ENCODE data around the gene C16orf78. TPM values are rescaled to one million over a fixed set of nuclear protein-coding genes. Genes with fewer than 3 reads are reported as not detected.

Gene C16orf78
- polyA plus RNA-seq, 6 donors from 2014 or later = not detected

DNA sequence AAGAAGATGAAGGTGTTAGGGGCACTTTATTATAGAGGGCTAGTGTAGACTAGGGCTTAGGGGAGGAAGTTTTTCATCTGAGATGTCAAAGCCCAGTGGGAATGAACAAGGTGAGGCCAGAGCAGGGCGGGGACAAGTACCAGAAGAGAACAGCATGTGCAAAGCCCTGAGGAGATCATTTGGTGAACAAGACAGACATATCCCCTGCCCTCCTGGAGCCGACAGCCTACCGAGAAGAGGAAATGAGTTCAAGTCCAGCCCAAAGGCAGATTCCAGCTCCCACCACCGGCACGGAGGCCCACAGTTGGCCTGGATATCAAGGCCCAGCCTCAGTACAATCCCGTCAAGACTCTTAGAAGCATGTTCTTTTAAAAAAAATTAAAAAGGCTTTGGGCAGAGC is 61.1 kb downstream of the C16orf78 start:
- DNase-seq = no peak
- peaks cover 4 to 33% (median 12%) of the 10 kb centered on the region in 3 donors for H3K27me3 Mint-ChIP-seq
- H3K4me1 Mint-ChIP-seq = no peaks in the 10 kb centered on the region
- H3K27ac Mint-ChIP-seq = no peak overlapping the region
- no peak for ATAC-seq (ENCODE audit: low read depth in 2 of 2)
- H3K9me3 Mint-ChIP-seq = peaks cover 0 to 3% (median 0%) of the 10 kb centered on the region in 7 donors
- no peak overlapping the region for H3K4me3 Mint-ChIP-seq
- H3K36me3 Mint-ChIP-seq = peaks cover 0 to 5% of the 10 kb centered on the region in 2 donors

DNA sequence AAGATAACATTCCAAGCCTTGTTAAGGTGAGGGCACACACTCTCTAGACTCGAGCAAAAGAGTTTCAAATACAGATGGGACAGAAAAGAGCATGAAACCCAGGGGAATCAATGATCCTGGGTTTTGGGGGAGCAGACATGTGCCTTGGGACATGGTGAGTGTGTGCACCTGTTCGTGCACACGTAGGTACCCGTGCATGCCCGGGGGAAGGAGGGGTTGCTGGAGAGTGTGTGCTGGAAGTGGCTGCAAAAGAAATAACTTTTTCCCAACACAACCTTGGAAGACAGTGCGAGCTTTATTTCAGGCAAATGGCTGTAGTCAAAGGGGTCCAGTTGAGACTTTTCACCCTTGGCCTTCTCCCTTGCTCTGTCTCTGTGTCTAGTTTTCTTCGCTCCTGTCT is 62.6 kb downstream of the C16orf78 start:
- H3K4me3 Mint-ChIP-seq = peak overlapping the region in 1 of 8 donors; percentile 22
- no peak for ATAC-seq (ENCODE audit: low read depth in 2 of 2)
- peaks cover 0 to 12% (median 12%) of the 10 kb centered on the region in 3 donors for H3K4me1 Mint-ChIP-seq
- peaks cover 4 to 29% (median 12%) of the 10 kb centered on the region in 3 donors for H3K27me3 Mint-ChIP-seq
- no peaks in the 10 kb centered on the region for H3K36me3 Mint-ChIP-seq
- DNase-seq = no peak
- H3K27ac Mint-ChIP-seq = no peak overlapping the region
- H3K9me3 Mint-ChIP-seq = no peaks in the 10 kb centered on the region

DNA sequence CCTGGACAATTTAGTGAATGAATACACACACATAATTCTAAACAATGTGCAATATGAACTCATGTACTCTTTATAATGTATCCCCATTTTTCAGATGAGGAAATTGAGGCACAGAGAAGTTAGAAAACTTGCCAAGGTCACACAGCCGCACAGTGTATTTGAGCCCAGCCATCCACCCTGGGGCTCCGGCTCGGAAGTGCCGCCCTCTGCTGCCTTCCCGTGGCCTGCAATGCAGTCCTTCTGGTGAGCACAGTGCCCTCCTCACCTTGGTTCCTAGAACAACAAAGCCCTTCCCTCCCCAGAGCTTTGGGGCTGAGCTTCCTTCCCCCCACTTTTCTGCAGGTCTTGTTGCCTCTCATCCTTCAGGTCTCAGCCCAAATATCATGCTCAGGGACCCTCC is 63.7 kb downstream of the C16orf78 start:
- Mint-ChIP-seq H3K4me1 (peaks cover 5 to 24% (median 22%) of the 10 kb centered on the region in 3 donors), H3K27ac (no peak overlapping the region), H3K9me3 (no peaks in the 10 kb centered on the region), H3K27me3 (peaks cover 4 to 26% (median 11%) of the 10 kb centered on the region in 3 donors), H3K4me3 (no peak overlapping the region), H3K36me3 (no peaks in the 10 kb centered on the region)
- DNase-seq (no peak), ATAC-seq (ENCODE audit: low read depth in 2 of 2) (no peak)

DNA sequence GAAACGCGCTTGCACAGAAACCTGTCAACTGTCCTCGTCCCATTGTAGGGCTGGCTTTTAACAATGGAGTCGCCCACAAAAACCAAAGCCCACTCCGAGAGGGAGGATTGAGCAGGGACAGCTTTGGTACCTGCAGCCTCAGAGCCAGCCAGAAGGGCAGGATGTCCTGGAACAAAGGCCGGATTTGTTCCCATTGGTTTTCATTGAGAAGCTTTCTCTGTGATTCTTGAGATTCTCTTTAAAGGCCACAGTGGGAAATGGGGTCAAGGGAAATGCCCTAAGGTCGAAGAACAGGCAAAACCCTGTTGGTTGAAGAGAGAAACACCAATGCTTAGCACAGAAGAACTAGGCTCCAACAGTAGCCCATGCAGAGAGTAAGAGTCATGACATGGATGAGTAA is 65.4 kb downstream of the C16orf78 start:
- H3K4me1 Mint-ChIP-seq = peaks cover 10 to 30% (median 28%) of the 10 kb centered on the region in 3 donors
- H3K27ac Mint-ChIP-seq = no peak overlapping the region
- no peaks in the 10 kb centered on the region for H3K36me3 Mint-ChIP-seq
- peaks cover 4 to 21% (median 6%) of the 10 kb centered on the region in 3 donors for H3K27me3 Mint-ChIP-seq
- no peaks in the 10 kb centered on the region for H3K9me3 Mint-ChIP-seq
- H3K4me3 Mint-ChIP-seq = peak overlapping the region in 1 of 8 donors; percentile 42
- no peak for ATAC-seq (ENCODE audit: low read depth in 2 of 2)
- no peak for DNase-seq

DNA sequence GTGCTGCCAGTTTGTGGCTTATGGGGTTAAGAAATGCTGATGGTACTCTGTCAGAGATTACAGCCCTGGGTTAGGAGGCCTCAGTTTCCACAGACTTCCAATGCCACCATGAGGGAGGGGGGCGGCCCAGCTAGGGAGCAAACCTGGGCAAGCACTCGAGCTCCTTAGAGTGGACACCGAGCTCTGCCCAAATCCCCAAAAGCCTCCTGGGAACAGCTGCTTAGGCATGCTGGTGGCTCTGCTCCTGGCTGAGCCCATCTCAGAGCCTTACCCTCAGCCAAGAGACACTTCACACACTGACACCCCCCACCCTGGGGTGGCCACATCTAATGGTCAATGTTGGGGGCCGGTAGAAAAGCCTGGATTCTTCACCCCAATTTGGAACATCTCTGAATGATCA is 66.1 kb downstream of the C16orf78 start:
- H3K27me3 Mint-ChIP-seq = peaks cover 4 to 17% (median 6%) of the 10 kb centered on the region in 3 donors
- no peaks in the 10 kb centered on the region for H3K36me3 Mint-ChIP-seq
- no peaks in the 10 kb centered on the region for H3K9me3 Mint-ChIP-seq
- ATAC-seq (ENCODE audit: low read depth in 2 of 2) (no peak), DNase-seq (no peak)
- peaks cover 10 to 30% (median 28%) of the 10 kb centered on the region in 3 donors for H3K4me1 Mint-ChIP-seq
- peak overlapping the region in 1 of 6 donors; percentile 6 for H3K27ac Mint-ChIP-seq
- peak overlapping the region in 1 of 8 donors; percentile 25 for H3K4me3 Mint-ChIP-seq

DNA sequence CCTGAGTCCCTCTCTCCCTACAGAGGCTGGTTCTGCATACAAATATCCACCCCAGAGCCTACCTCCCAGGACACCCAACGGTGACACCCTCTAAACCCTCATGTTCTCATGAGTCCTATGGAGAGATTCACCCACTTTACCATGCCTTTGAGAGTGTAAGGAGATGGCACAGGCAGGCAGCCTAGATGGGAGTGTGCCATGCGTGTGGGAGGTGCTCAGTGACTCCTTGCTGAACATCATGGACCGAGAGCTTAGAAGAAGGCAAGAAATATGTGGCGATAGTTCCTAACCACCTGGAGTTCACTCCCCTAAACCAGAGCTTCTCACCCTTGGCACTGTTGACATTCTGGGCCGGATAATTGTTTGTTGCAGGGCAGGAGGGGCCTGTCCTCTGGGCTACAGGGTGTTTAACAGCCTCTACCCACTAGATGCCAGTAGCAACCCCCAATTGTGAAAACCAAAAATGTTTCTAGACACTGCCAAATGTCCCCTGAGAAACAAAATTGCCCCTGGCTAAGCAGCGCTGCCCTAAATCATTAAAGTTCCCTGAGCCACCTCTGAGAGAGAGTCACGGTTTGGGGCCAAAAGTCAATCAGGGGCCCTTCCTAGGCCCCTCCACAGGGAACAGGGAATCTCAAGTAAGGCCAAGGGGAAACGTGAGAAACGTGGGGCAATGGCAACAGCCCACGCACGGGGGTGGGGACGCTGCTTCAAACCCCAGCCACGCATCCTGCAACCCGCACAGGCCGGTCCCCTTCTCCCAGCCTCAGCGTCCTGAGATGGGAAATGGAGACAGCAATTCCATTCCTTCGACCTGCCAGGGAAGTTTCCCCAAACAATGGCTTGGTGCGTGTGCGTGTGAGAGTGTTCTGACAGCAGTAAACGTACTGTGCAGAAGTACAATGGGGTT is 66.8 kb downstream of the C16orf78 start:
- no peaks in the 10 kb centered on the region for H3K9me3 Mint-ChIP-seq
- peak overlapping the region in 5 of 6 donors; percentile 16 to 87 (median 64) for H3K27ac Mint-ChIP-seq
- peaks cover 10 to 30% (median 28%) of the 10 kb centered on the region in 3 donors for H3K4me1 Mint-ChIP-seq
- DNase-seq (no peak), ATAC-seq (ENCODE audit: low read depth in 2 of 2) (no peak)
- peak overlapping the region in 6 of 8 donors; percentile 37 to 83 (median 66) for H3K4me3 Mint-ChIP-seq
- no peaks in the 10 kb centered on the region for H3K36me3 Mint-ChIP-seq
- H3K27me3 Mint-ChIP-seq = peaks cover 4 to 14% (median 6%) of the 10 kb centered on the region in 3 donors

DNA sequence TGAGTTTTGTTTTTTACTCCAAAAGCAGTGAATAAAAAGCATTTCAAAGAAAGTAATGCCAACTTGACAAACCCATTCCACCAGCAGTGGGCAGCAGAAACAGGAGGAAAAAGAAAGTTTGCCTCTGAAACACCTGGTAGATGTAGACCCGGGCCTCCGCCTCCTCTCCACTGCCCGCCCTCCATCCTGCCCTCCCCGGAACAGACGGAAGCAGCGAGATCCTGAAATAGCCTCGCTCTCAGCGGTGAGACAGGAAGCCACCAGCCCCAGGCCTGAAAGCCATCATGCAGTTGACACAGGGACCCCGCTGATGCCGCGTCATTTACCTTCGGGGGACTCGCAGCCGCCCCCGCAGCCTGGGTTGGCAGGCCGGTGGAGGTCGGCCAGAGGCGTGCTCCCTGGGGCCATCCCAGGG is 67.8 kb downstream of the C16orf78 start:
- no peaks in the 10 kb centered on the region for H3K36me3 Mint-ChIP-seq

DNA sequence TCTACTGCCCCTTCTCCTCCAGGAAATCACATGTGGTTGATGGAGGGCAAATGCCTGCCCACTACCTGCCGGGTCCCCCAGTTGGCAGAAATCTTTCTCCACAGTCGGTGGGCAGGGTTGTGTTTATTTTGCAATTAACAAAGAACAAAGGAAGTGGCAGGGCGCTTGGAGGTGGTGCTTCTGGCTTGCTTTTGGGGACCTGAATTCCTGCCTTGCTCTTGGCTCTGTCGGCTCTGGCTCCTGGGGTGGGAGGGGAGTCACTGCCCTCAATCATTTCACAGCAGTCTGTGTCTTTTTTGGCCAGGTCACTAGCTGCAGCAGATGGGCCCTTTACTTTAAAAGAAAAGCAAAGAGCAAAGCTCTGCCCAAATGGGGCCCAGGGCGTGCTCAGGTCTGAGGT is 69.2 kb downstream of the C16orf78 start:
- no peak for ATAC-seq (ENCODE audit: low read depth in 2 of 2)
- Mint-ChIP-seq H3K9me3 (no peaks in the 10 kb centered on the region), H3K27ac (peak overlapping the region in 4 of 6 donors; percentile 44 to 81 (median 60)), H3K4me3 (peak overlapping the region in 4 of 8 donors; percentile 17 to 78 (median 54)), H3K27me3 (no peaks in the 10 kb centered on the region), H3K36me3 (no peaks in the 10 kb centered on the region), H3K4me1 (peaks cover 10 to 30% (median 28%) of the 10 kb centered on the region in 3 donors)
- DNase-seq = no peak

More for the DNA sequence above, 67.8 kb downstream of the C16orf78 start:
- H3K9me3 Mint-ChIP-seq = no peaks in the 10 kb centered on the region
- H3K4me3 Mint-ChIP-seq = peak overlapping the region in 7 of 8 donors; percentile 64 to 87 (median 78)
- peaks cover 0 to 6% (median 3%) of the 10 kb centered on the region in 3 donors for H3K27me3 Mint-ChIP-seq
- peaks cover 10 to 30% (median 28%) of the 10 kb centered on the region in 3 donors for H3K4me1 Mint-ChIP-seq
- DNase-seq (peak; percentile 44), ATAC-seq (ENCODE audit: low read depth in 2 of 2) (peak; percentile 87 to 96)
- H3K27ac Mint-ChIP-seq = peak overlapping the region; percentile 31 to 91 (median 72)

DNA sequence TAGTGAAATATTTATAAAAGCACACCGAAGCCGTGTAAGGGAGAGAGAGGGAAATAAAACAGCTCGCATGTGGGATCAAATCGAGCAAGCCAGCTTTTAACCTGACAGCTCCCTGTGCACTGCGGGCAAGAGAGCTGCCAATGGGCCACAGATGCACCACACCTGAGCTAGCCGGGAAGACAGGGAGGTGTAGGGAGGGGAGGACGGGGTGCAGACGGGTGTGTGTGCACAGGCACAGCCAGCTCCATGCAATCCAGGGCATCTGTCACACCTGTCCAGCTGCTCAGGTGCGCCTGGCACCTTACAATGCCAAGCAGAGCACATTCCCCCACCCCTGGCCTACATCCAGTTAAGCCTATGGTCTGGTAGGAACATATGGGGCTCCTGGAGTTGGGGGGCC is 70.0 kb downstream of the C16orf78 start:
- H3K9me3 Mint-ChIP-seq = no peaks in the 10 kb centered on the region
- peak overlapping the region in 2 of 6 donors; percentile 40 to 60 for H3K27ac Mint-ChIP-seq
- H3K4me3 Mint-ChIP-seq = no peak overlapping the region

DNA sequence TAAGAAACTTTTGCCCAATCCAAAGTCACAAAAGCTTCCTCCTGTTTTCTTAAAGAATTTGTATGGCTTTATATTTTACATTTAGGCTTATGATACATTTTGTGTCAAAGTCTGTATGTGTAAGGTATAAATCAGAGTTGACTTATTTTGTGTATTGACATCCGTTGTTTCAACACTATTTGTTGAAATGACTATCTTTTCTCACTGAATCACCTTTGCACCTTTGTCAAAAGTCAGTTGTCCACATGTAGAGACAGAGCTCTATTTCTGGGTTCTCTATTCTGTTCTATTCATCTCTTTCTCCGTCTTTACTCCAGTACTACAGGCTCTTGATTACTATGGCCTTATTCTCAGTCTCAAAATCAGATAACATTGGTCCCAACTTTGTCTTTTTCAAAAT is 73.2 kb downstream of the C16orf78 start:
- ATAC-seq (ENCODE audit: low read depth in 2 of 2) = no peak
- peaks cover 10 to 11% (median 10%) of the 10 kb centered on the region in 3 donors for H3K4me1 Mint-ChIP-seq
- no peak overlapping the region for H3K27ac Mint-ChIP-seq
- H3K36me3 Mint-ChIP-seq = no peaks in the 10 kb centered on the region
- H3K4me3 Mint-ChIP-seq = no peak overlapping the region
- DNase-seq = no peak
- H3K9me3 Mint-ChIP-seq = no peaks in the 10 kb centered on the region
- peaks cover 0 to 5% (median 4%) of the 10 kb centered on the region in 3 donors for H3K27me3 Mint-ChIP-seq

More for the DNA sequence above, 70.0 kb downstream of the C16orf78 start:
- Mint-ChIP-seq H3K4me1 (peaks cover 10 to 30% (median 28%) of the 10 kb centered on the region in 3 donors), H3K27me3 (no peaks in the 10 kb centered on the region), H3K36me3 (no peaks in the 10 kb centered on the region)
- ATAC-seq (ENCODE audit: low read depth in 2 of 2) (no peak), DNase-seq (no peak)

Other genes starting within 250 kb of the C16orf78 start
- not detected for gene CBLN1, start 92.0 kb upstream of the C16orf78 start, polyA plus RNA-seq (ENCODE audit: low read depth in 6 of 6)

Measured in naive B cell (primary cell).